Type B pancreatic cell (in vitro differentiated cells): Measurements from ENCODE around the gene NFKB2. TPM values are rescaled to one million over a fixed set of nuclear protein-coding genes. Genes with fewer than 3 reads are reported as not detected.

Source experiments
- DNase-seq: peaks from one replicate; pipeline ENCODE4 v3.0.0; 2021; ENCODE audit warnings: mixed read lengths; ENCODE audit not compliant: unreplicated experiment; ENCODE audit errors: extremely low spot score
- H3K27ac Mint-ChIP-seq: 2 replicates; pipeline ENCODE4 v1.8.0; 2021; ENCODE audit warnings: mild to moderate bottlenecking, mixed read lengths
- H3K27me3 Mint-ChIP-seq: 2 replicates; pipeline ENCODE4 v1.8.0; 2021; ENCODE audit warnings: mixed read lengths
- H3K36me3 Mint-ChIP-seq: 2 replicates; pipeline ENCODE4 v1.8.0; 2021; ENCODE audit warnings: mixed read lengths
- H3K4me1 Mint-ChIP-seq: one replicate; pipeline ENCODE4 v1.8.0; 2021; ENCODE audit warnings: mixed read lengths; ENCODE audit not compliant: unreplicated experiment
- H3K4me3 Mint-ChIP-seq: 2 replicates; pipeline ENCODE4 v1.8.0; 2021; ENCODE audit warnings: mild to moderate bottlenecking, mixed read lengths
- H3K9me3 Mint-ChIP-seq: 2 replicates; pipeline ENCODE4 v1.8.0; 2021; ENCODE audit warnings: mixed read lengths
- CTCF ChIP-seq: fragments of 200-600 bp; sonication (generic); conservative IDR thresholded peaks from 2 replicates; pipeline ENCODE4 v1.5.0; 2021; ENCODE audit warnings: antibody characterized with exemption, mild to moderate bottlenecking
- total RNA-seq: library from RNA; stranded (reverse); gene quantifications from 2 replicates; pipeline ENCODE4 v1.2.1, GENCODE V29; 2021; ENCODE audit warnings: low replicate concordance

NFKB2 gene
- total RNA-seq, 1 donor from 2014 or later = 29.7 TPM

- no peak for TF ChIP-seq CTCF
- no peak for DNase-seq
- no peak overlapping the region for H3K4me3 Mint-ChIP-seq
- no peak overlapping the region for H3K27ac Mint-ChIP-seq
- H3K4me1 Mint-ChIP-seq = peaks cover 4% of the 10 kb centered on the region
- H3K9me3 Mint-ChIP-seq = no peaks in the 10 kb centered on the region
- peaks cover 24% of the 10 kb centered on the region for H3K27me3 Mint-ChIP-seq
- peaks cover 4% of the 10 kb centered on the region for H3K36me3 Mint-ChIP-seq
Observed at GRCh38 chr10:102389894-102390293, 5.6 kb upstream of the NFKB2 start.

GRCh38 chr10:102392306-102392705 is 3.2 kb upstream of the NFKB2 start:
- Mint-ChIP-seq H3K9me3 (no peaks in the 10 kb centered on the region), H3K36me3 (no peaks in the 10 kb centered on the region), H3K4me3 (no peak overlapping the region), H3K4me1 (peaks cover 13% of the 10 kb centered on the region), H3K27ac (peak overlapping the region; percentile 53), H3K27me3 (peaks cover 24% of the 10 kb centered on the region)
- DNase-seq = no peak
- TF ChIP-seq CTCF = no peak

- H3K4me1 Mint-ChIP-seq = peaks cover 13% of the 10 kb centered on the region
- peaks cover 24% of the 10 kb centered on the region for H3K27me3 Mint-ChIP-seq
- no peaks in the 10 kb centered on the region for H3K36me3 Mint-ChIP-seq
- TF ChIP-seq CTCF = no peak
- DNase-seq = no peak
- no peaks in the 10 kb centered on the region for H3K9me3 Mint-ChIP-seq
- peak overlapping the region; percentile 84 for H3K27ac Mint-ChIP-seq
- peak overlapping the region; percentile 92 for H3K4me3 Mint-ChIP-seq
Observed at GRCh38 chr10:102393411-102394078, 2.0 kb upstream of the NFKB2 start.

- peaks cover 21% of the 10 kb centered on the region for H3K27me3 Mint-ChIP-seq
- H3K9me3 Mint-ChIP-seq = no peaks in the 10 kb centered on the region
- H3K4me1 Mint-ChIP-seq = peaks cover 13% of the 10 kb centered on the region
- peak overlapping the region; percentile 92 for H3K4me3 Mint-ChIP-seq
- H3K36me3 Mint-ChIP-seq = no peaks in the 10 kb centered on the region
- peak overlapping the region; percentile 99 for H3K27ac Mint-ChIP-seq
- TF ChIP-seq CTCF = peak; percentile 99
- peak; percentile 93 for DNase-seq
Observed at GRCh38 chr10:102394079-102394800, 1.3 kb upstream of the NFKB2 start.

GRCh38 chr10:102394801-102395399 is 605 bp upstream of the NFKB2 start:
- DNase-seq = no peak
- TF ChIP-seq CTCF = no peak
- no peaks in the 10 kb centered on the region for H3K9me3 Mint-ChIP-seq
- H3K36me3 Mint-ChIP-seq = no peaks in the 10 kb centered on the region
- H3K27ac Mint-ChIP-seq = peak overlapping the region; percentile 99
- peaks cover 13% of the 10 kb centered on the region for H3K4me1 Mint-ChIP-seq
- H3K27me3 Mint-ChIP-seq = peaks cover 19% of the 10 kb centered on the region
- peak overlapping the region; percentile 92 for H3K4me3 Mint-ChIP-seq
